HEK293 (cell line): Measurements from ENCODE around the gene ADGRL1.

Experiments used
- CTCF ChIA-PET: fragments of 350-600 bp; formaldehyde crosslinking; extraction: SDS; loops from one replicate; lab custom pipeline; 2021; ENCODE audit warnings: antibody characterized with exemption; lab: Yijun Ruan, JAX
- POLR2A ChIA-PET: fragments of 300-600 bp; formaldehyde crosslinking; extraction: SDS; loops from one replicate; lab custom pipeline; 2020; ENCODE audit warnings: antibody characterized with exemption, inconsistent platforms; lab: Yijun Ruan, JAX
- H3K27ac ChIP-seq: fragments of 200-500 bp; sonication (Bioruptor generic); 2 replicates; pipeline ENCODE4 v1.5.1; 2014; ENCODE audit warnings: low read depth, low read length, control low read depth, inconsistent platforms; ENCODE audit errors: extremely low read depth
- H3K36me3 ChIP-seq, 2 experiments: fragments of 200-500 bp in 1 of 2; sonication (Bioruptor generic) in 1 of 2; 1 replicate in 1 of 2; 2 replicates in 1 of 2; pipeline ENCODE4 v1.5.1; 2014 to 2017; ENCODE audit warnings: inconsistent platforms in 2 of 2, low read length in 2 of 2; ENCODE audit not compliant: control insufficient read depth in 2 of 2, insufficient read depth in 1 of 2
- H3K4me1 ChIP-seq: fragments of 200-500 bp; sonication (Bioruptor generic); 2 replicates; pipeline ENCODE4 v1.5.1; 2014; ENCODE audit warnings: mild to moderate bottlenecking, low read length, inconsistent platforms; ENCODE audit not compliant: control insufficient read depth, insufficient read depth
- H3K4me3 ChIP-seq: 2 replicates; pipeline ENCODE4 v1.5.1; 2011; ENCODE audit warnings: low read depth, mild to moderate bottlenecking, control low read depth, low read length, moderate library complexity
- H3K9me3 ChIP-seq: fragments of 200-500 bp; sonication (Bioruptor generic); 2 replicates; pipeline ENCODE4 v1.5.1; 2014; ENCODE audit warnings: low read depth, low read length, inconsistent platforms; ENCODE audit not compliant: control insufficient read depth, insufficient read depth
- CTCF ChIP-seq: fragments of 450-650 bp; formaldehyde crosslinking; IDR thresholded peaks from 2 replicates; pipeline ENCODE4 v1.5.1; 2016; ENCODE audit warnings: missing biosample characterization, missing genetic modification characterization
- EGR2 ChIP-seq: fragments of 450-650 bp; formaldehyde crosslinking; IDR thresholded peaks from 2 replicates; pipeline ENCODE4 v1.5.1; 2016; ENCODE audit warnings: low read depth, missing biosample characterization, missing genetic modification characterization
- HOXA7 ChIP-seq: sonication (generic); formaldehyde crosslinking; IDR thresholded peaks from 2 replicates; pipeline ENCODE4 v1.8.1; 2022; ENCODE audit warnings: missing genetic modification reagents, borderline replicate concordance
- IKZF3 ChIP-seq: fragments of 450-650 bp; IDR thresholded peaks from 2 replicates; pipeline ENCODE4 v1.5.0; 2018; ENCODE audit warnings: missing biosample characterization, mild to moderate bottlenecking, missing genetic modification characterization, moderate library complexity
- PATZ1 ChIP-seq: fragments of 450-650 bp; formaldehyde crosslinking; IDR thresholded peaks from 2 replicates; pipeline ENCODE4 v1.5.1; 2016; ENCODE audit warnings: missing biosample characterization, missing genetic modification characterization
- PRDM1 ChIP-seq: fragments of 450-650 bp; formaldehyde crosslinking; IDR thresholded peaks from 2 replicates; pipeline ENCODE4; 2016; ENCODE audit warnings: missing biosample characterization, missing genetic modification characterization
- WT1 ChIP-seq: fragments of 450-650 bp; formaldehyde crosslinking; IDR thresholded peaks from 2 replicates; pipeline ENCODE4 v1.5.1; 2016; ENCODE audit warnings: missing biosample characterization, missing genetic modification characterization
- ZBTB17 ChIP-seq: fragments of 450-650 bp; formaldehyde crosslinking; IDR thresholded peaks from 2 replicates; pipeline ENCODE4 v1.5.1; 2016; ENCODE audit warnings: missing biosample characterization, missing genetic modification characterization
- ZBTB6 ChIP-seq: fragments of 450-650 bp; formaldehyde crosslinking; IDR thresholded peaks from 2 replicates; pipeline ENCODE4 v1.5.1; 2017; ENCODE audit warnings: missing biosample characterization, missing genetic modification characterization
- ZFHX2 ChIP-seq: fragments of 450-650 bp; formaldehyde crosslinking; conservative IDR thresholded peaks from 2 replicates; pipeline ENCODE4 v1.5.1; 2016; ENCODE audit warnings: missing biosample characterization, missing genetic modification characterization
- ZNF2 ChIP-seq: fragments of 450-650 bp; formaldehyde crosslinking; IDR thresholded peaks from 2 replicates; pipeline ENCODE4 v1.5.1; 2016; ENCODE audit warnings: missing biosample characterization, missing genetic modification characterization
- ZNF366 ChIP-seq: fragments of 450-650 bp; formaldehyde crosslinking; conservative IDR thresholded peaks from 2 replicates; pipeline ENCODE4 v1.5.1; 2016; ENCODE audit warnings: missing biosample characterization, missing genetic modification characterization
- ZNF423 ChIP-seq: fragments of 450-650 bp; formaldehyde crosslinking; IDR thresholded peaks from 2 replicates; pipeline ENCODE4 v1.5.1; 2016; ENCODE audit warnings: missing biosample characterization, missing genetic modification characterization
- ZNF600 ChIP-seq: fragments of 450-650 bp; formaldehyde crosslinking; IDR thresholded peaks from 2 replicates; pipeline ENCODE4 v1.5.1; 2016; ENCODE audit warnings: missing biosample characterization, missing genetic modification characterization
- ZNF621 ChIP-seq: fragments of 450-650 bp; formaldehyde crosslinking; IDR thresholded peaks from 2 replicates; pipeline ENCODE4 v1.5.1; 2017; ENCODE audit warnings: missing biosample characterization, missing genetic modification characterization
- ZNF623 ChIP-seq: fragments of 450-650 bp; formaldehyde crosslinking; IDR thresholded peaks from 2 replicates; pipeline ENCODE4 v1.5.1; 2016; ENCODE audit warnings: missing biosample characterization, missing genetic modification characterization
- ZNF654 ChIP-seq: fragments of 450-650 bp; formaldehyde crosslinking; IDR thresholded peaks from 2 replicates; pipeline ENCODE4 v1.5.1; 2016; ENCODE audit warnings: low read depth, missing biosample characterization, missing genetic modification characterization

The ADGRL1 gene

GRCh38 chr19:14147797-14148605, 58.0 kb downstream of the ADGRL1 start:
- no peak overlapping the region for H3K4me3 ChIP-seq
- peak; percentile 83 for TF ChIP-seq PATZ1 (tag by site-specific recombination)
- TF ChIP-seq ZNF2, result peak; percentile 63; the same call in 1 of the 2 replicates
- TF ChIP-seq IKZF3, result 0 out of 2 replicates have a peak, but pooled peaks have one; percentile 14
- peak; percentile 27 for TF ChIP-seq ZNF654 (tag by site-specific recombination)
- TF ChIP-seq ZNF366 (tag by site-specific recombination), result 0 out of 2 replicates have a peak, but pooled peaks have one; percentile 34
- 0 out of 2 replicates have a peak, but pooled peaks have one; percentile 13 for TF ChIP-seq ZBTB6 (tag by site-specific recombination)
- TF ChIP-seq ZFHX2, result 0 out of 2 replicates have a peak, but pooled peaks have one; percentile 19
- TF ChIP-seq CTCF (tag by site-specific recombination), result peak; percentile 66
- peak; percentile 97 for TF ChIP-seq PRDM1
- TF ChIP-seq HOXA7 (CRISPR knock-in tag), result no peak
- TF ChIP-seq ZNF621 (tag by site-specific recombination), result no peak
- H3K27ac ChIP-seq, result no peak overlapping the region
- H3K9me3 ChIP-seq, result no peaks in the 10 kb centered on the region
- H3K4me1 ChIP-seq, result no peaks in the 10 kb centered on the region
- CTCF ChIA-PET, result interaction anchor here (0.6 to 3.7 kb wide), 9 partner anchors 11 to 793 kb away, joined by 3 to 26 read pairs (median 3); partner anchors contain the start of genes ASF1B and OR7C2
- peaks cover 0 to 17% of the 10 kb centered on the region in 2 experiments; a peak in 2 of 3 replicates for H3K36me3 ChIP-seq
- POLR2A ChIA-PET, result interaction anchor here (0.6 to 1.6 kb wide), 3 partner anchors 11 to 201 kb away, joined by 3 to 14 read pairs (median 3); partner anchors contain the start of gene ASF1B

- peaks cover 0 to 5% of the 10 kb centered on the region in 2 experiments; a peak in 2 of 3 replicates for H3K36me3 ChIP-seq
- TF ChIP-seq ZNF623 (tag by site-specific recombination), result no peak
- 0 out of 2 replicates have a peak, but pooled peaks have one; percentile 37 for TF ChIP-seq ZBTB17 (tag by site-specific recombination)
- 0 out of 2 replicates have a peak, but pooled peaks have one; percentile 16 for TF ChIP-seq WT1 (tag by site-specific recombination)
- peak; percentile 77 for TF ChIP-seq ZFHX2
- TF ChIP-seq ZNF600 (tag by site-specific recombination), result 0 out of 2 replicates have a peak, but pooled peaks have one; percentile 41
- 0 out of 2 replicates have a peak, but pooled peaks have one; percentile 22 for TF ChIP-seq EGR2 (tag by site-specific recombination)
- TF ChIP-seq ZNF423 (tag by site-specific recombination), result no peak
- no peak overlapping the region for H3K27ac ChIP-seq
- ChIA-PET POLR2A (interaction anchor here (2.6 kb wide), 1 partner anchor 10 kb away, joined by 13 read pairs; the partner anchor contains the start of gene ASF1B), CTCF (interaction anchor here (0.6 to 3.7 kb wide), 4 partner anchors 10 to 267 kb away, joined by 3 to 26 read pairs (median 4); partner anchors contain the start of gene ASF1B)
- no peak overlapping the region for H3K4me3 ChIP-seq
- no peaks in the 10 kb centered on the region for H3K9me3 ChIP-seq
- H3K4me1 ChIP-seq, result no peaks in the 10 kb centered on the region
Measured at GRCh38 chr19:14146789-14147216, 59.2 kb downstream of the ADGRL1 start.
